PC-3 (cell line): Measurements from ENCODE around the gene TAF4.

Experiments used
- CTCF ChIP-seq: fragments of 300-600 bp; sonication (generic); conservative IDR thresholded peaks from 2 replicates; pipeline ENCODE4 v1.5.1; 2017; ENCODE audit warnings: antibody characterized with exemption, low read depth, mild to moderate bottlenecking, low read length
- EZH2 ChIP-seq: fragments of 300-600 bp; sonication (generic); IDR thresholded peaks from one replicate; pipeline ENCODE4 v1.6.1; 2017; ENCODE audit warnings: antibody characterized with exemption, mild to moderate bottlenecking, low read length; ENCODE audit not compliant: unreplicated experiment
- EZH2phosphoT487 ChIP-seq: fragments of 300-600 bp; sonication (generic); IDR thresholded peaks from 2 replicates; pipeline ENCODE4 v1.6.1; 2018; ENCODE audit warnings: mild to moderate bottlenecking, antibody characterized with exemption, low read length, borderline replicate concordance

- TF ChIP-seq EZH2 (no peak), EZH2phosphoT487 (no peak), CTCF (no peak)
Observed at GRCh38 chr20:62025394-62025793, 40.3 kb downstream of the TAF4 start.
